Ascending aorta (tissue), 2 donors: ENCODE measurements around the gene TMBIM4. TPM values are rescaled to one million over a fixed set of nuclear protein-coding genes. Genes with fewer than 3 reads are reported as not detected.
A peak's percentile ranks its signal among the peaks of the same experiment; 100 is the strongest.

Source experiments
- DNase-seq, 2 donors: peaks; one replicate each; pipeline ENCODE4 v3.0.0-alpha.2; 2019; ENCODE audit warnings: low spot score in 2 of 2
- H3K27ac ChIP-seq, 2 donors: fragments of 200-600 bp; sonication (generic); one replicate each; pipeline ENCODE4 v1.5.1; 2016 to 2017; ENCODE audit warnings: mild to moderate bottlenecking in 1 of 2
- H3K27me3 ChIP-seq: fragments of 200-600 bp; sonication (generic); one replicate; pipeline ENCODE4 v1.5.1; 2017
- H3K36me3 ChIP-seq, 2 donors: fragments of 200-600 bp; sonication (generic); one replicate each; pipeline ENCODE4 v1.5.1; 2016
- H3K4me1 ChIP-seq, 2 donors: fragments of 200-600 bp; sonication (generic); one replicate each; pipeline ENCODE4 v1.5.1; 2016 to 2017; ENCODE audit warnings: mild to moderate bottlenecking in 1 of 2
- H3K4me3 ChIP-seq, 2 donors: fragments of 200-600 bp; sonication (generic); one replicate each; pipeline ENCODE4 v1.5.1; 2016 to 2017; ENCODE audit warnings: mild to moderate bottlenecking in 1 of 2
- H3K9me3 ChIP-seq, 2 donors: fragments of 200-600 bp; sonication (generic); one replicate each; pipeline ENCODE4 v1.5.1; 2016
- intact Hi-C: fragments of 100-400 bp; cut with DNase I; formaldehyde crosslinking; loops from one replicate; pipeline ENCODE4 v1.15.1; 2023
- total RNA-seq: library from RNA; depleted of rRNA; stranded (reverse); fragments of >200 nt; gene quantifications from one replicate; pipeline ENCODE4 v1.1.0, GENCODE V29; 2016
- TF ChIP-seq, protein P1 (sequence below), 3 experiments: fragments of 200-600 bp in 2 of 3; fragments of 450-650 bp in 1 of 3; sonication (generic) in 2 of 3; IDR thresholded peaks; one replicate each; pipeline ENCODE4 v1.5.1; 2016 to 2019; ENCODE audit warnings: antibody characterized with exemption in 3 of 3, mild to moderate bottlenecking in 1 of 3, moderate library complexity in 1 of 3

TMBIM4 gene
- total RNA-seq, 1 donor from 2014 or later: 114 TPM

DNA sequence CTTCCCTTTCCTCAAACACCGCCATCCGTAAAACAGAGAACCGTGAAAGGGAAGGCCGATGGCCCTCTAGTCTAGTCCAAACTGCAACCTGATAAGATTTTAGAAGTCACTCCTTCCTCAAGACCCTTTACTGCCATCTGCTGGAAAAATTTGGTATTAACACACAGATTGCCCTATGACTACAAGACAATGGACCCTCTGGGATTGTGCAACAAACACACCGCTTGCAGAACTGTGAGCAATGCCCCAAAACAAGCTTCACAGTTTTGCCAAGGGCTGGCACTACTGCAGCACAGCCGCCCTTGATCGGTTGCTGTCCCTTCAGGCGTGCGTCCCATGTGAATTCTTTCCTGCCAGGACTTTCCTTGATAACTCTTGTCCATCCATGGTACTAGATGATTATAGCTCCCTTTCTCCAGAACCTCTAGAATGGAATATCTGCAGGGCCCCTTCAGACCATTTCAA lies 62.3 kb downstream of the TMBIM4 start:
- DNase-seq: peak in 1 of 2 donors; percentile 83
- TF ChIP-seq, protein P1, sequence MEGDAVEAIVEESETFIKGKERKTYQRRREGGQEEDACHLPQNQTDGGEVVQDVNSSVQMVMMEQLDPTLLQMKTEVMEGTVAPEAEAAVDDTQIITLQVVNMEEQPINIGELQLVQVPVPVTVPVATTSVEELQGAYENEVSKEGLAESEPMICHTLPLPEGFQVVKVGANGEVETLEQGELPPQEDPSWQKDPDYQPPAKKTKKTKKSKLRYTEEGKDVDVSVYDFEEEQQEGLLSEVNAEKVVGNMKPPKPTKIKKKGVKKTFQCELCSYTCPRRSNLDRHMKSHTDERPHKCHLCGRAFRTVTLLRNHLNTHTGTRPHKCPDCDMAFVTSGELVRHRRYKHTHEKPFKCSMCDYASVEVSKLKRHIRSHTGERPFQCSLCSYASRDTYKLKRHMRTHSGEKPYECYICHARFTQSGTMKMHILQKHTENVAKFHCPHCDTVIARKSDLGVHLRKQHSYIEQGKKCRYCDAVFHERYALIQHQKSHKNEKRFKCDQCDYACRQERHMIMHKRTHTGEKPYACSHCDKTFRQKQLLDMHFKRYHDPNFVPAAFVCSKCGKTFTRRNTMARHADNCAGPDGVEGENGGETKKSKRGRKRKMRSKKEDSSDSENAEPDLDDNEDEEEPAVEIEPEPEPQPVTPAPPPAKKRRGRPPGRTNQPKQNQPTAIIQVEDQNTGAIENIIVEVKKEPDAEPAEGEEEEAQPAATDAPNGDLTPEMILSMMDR (IDR thresholded peaks at IDR 0.05): peak; percentile 72 to 85 (median 79)
- no peaks in the 10 kb centered on the region for H3K27me3 ChIP-seq
- intact Hi-C loops: loop anchor here (1.0 to 2.0 kb wide), 3 partner anchors 505 to 1216 kb away; no protein-coding TSS in a partner anchor
- no peaks in the 10 kb centered on the region for H3K36me3 ChIP-seq
- no peak overlapping the region for H3K4me3 ChIP-seq
- no peaks in the 10 kb centered on the region for H3K4me1 ChIP-seq
- H3K9me3 ChIP-seq: no peaks in the 10 kb centered on the region
- H3K27ac ChIP-seq: no peak overlapping the region

DNA sequence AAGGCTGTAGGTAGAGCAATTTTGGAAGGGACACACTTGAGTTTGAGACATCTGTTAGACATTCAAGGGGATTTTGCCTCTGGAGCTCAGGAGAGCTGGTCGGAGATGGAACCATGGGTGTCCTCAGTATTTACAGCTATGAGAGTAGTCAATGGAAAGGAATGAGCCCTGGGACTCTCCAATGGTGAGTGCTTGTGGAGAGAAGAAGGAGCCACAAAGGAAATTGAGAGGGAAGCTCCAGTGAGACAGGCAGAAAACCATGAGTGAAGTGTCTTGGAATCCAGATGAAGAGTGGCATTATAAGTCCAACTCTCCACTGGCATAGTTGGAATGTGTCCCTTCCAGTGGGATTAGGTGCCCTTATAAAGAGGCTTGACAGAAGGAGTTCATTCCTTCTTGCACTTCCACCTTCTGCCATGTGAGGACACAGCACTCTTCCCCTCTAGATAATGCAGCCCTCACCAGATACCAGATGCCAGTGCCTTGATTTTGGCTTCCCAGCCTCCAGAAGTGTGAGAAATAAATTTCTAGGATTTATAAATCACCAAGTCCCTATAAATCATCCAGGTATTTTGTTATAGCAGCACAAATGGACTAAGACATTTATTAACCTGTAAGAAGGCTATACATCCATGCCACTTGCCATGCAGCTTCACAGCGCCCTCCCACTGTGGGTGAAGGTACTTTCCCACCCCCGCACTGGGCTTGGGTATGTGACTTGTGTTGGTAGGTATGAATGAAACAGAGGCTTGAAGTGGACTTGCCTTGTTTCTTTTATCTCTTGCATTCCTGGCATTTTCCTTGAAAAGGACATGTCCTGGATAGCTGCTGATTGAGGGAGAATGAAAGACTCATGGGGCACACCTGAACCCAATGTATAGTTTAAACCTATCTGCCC lies 66.5 kb downstream of the TMBIM4 start:
- H3K4me1 ChIP-seq: no peaks in the 10 kb centered on the region
- no peak for DNase-seq
- H3K27me3 ChIP-seq: no peaks in the 10 kb centered on the region
- H3K27ac ChIP-seq: no peak overlapping the region
- TF ChIP-seq, protein P1 (IDR thresholded peaks at IDR 0.05): no peak
- H3K9me3 ChIP-seq: no peaks in the 10 kb centered on the region
- intact Hi-C loops: no loop called here
- H3K36me3 ChIP-seq: no peaks in the 10 kb centered on the region
- no peak overlapping the region for H3K4me3 ChIP-seq

DNA sequence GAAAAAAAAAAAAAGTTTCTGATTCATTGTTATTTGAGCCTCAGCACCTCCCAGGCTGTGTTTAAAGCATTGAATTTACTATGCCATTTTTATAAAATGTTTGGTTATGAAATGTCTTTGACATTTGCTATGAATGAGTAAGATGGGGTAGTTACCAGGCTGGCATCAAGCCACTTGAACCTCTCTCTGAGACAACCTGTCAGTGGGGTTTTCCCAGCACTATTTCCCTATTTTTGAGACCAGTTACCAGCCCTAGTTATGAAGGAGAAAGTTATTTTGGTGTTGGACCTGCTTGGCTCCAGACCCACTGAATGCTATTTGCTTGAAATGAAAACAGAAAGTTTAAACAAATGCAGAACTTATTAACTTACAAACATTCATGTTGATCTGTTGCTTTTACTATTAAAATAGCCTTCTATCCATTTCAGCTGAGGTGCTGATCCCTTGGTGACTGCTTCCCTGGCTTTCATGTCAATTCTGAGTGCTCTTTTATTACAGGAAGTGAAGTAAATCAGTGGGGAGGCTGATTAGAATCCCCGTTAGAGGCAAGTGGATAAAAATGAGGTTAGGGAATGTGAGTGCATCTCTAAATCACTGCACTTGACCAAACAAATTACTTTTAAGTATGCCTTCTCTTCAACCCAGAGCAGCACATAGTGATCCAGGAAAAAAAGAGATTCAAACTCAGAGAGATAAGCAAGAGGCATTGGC lies 77.1 kb downstream of the TMBIM4 start:
- intact Hi-C loops: no loop called here
- no peaks in the 10 kb centered on the region for H3K9me3 ChIP-seq
- DNase-seq: no peak
- no peaks in the 10 kb centered on the region for H3K36me3 ChIP-seq
- no peak overlapping the region for H3K27ac ChIP-seq
- TF ChIP-seq, protein P1 (IDR thresholded peaks at IDR 0.05): no peak
- no peaks in the 10 kb centered on the region for H3K27me3 ChIP-seq
- H3K4me3 ChIP-seq: no peak overlapping the region
- peaks cover 0 to 8% of the 10 kb centered on the region in 2 donors for H3K4me1 ChIP-seq

DNA sequence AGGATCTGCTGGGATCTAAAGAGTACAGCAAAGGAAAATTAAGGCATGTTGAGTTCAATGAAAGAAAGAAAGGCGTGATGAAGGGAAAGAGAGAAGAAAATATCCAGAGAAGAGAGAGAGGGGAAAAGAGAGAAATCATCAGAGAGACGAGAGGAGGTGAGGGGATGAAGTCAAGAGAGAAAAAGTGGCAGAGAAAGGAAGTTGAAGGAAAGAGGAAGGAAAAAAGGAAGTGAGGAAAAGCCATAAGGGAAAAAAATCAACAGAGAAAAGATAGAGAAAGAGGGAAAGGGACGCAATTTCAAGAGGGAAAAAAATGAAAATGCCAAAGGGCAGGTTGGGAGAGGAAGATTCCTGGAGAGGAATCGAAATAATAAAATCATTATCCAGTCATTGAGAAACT lies 79.6 kb downstream of the TMBIM4 start:
- intact Hi-C loops: no loop called here
- Histone ChIP-seq H3K27ac (no peak overlapping the region), H3K4me3 (no peak overlapping the region), H3K4me1 (peaks cover 0 to 8% of the 10 kb centered on the region in 2 donors), H3K36me3 (no peaks in the 10 kb centered on the region), H3K27me3 (no peaks in the 10 kb centered on the region), H3K9me3 (no peaks in the 10 kb centered on the region)
- DNase-seq: no peak
- TF ChIP-seq, protein P1 (IDR thresholded peaks at IDR 0.05): no peak

DNA sequence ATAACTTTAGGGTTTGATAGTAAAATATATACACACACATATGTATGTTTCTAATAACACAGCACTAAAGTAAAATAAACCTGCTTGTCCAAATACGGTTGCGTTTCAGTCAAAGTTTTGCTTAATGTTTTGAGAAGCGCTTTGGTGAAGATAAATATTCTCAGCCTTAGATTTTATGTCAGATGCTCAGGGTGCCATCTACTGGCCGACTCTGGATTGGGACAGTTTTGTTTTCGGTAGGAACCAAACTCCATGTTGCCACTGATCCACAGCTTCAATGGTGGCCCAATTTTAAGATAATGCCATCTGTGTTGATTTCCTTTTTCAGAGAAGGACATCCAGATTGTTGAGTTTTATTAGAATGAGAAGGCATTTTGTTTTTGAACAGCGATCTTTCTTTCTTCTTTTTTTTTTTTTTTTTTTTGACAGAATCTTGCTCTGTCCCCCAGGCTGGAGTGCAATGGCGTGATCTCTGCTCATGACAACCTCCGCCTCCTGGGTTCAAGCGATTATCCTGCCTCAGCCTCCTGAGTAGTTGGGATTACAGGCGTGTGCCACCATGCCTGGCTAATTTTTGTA lies 82.3 kb downstream of the TMBIM4 start:
- Histone ChIP-seq H3K27ac (no peak overlapping the region), H3K4me3 (no peak overlapping the region), H3K4me1 (peaks cover 0 to 5% of the 10 kb centered on the region in 2 donors), H3K27me3 (no peaks in the 10 kb centered on the region), H3K9me3 (no peaks in the 10 kb centered on the region), H3K36me3 (no peaks in the 10 kb centered on the region)
- TF ChIP-seq, protein P1 (IDR thresholded peaks at IDR 0.05): peak; percentile 51 to 79 (median 63)
- peak in 1 of 2 donors; percentile 79 for DNase-seq
- intact Hi-C loops: loop anchor here (1.0 to 10.0 kb wide), 4 partner anchors 113 to 530 kb away; partner anchors contain the start of gene HMGA2
